ENCODE measurements around the gene ACTR3. TPM values are rescaled to one million over a fixed set of nuclear protein-coding genes. Genes with fewer than 3 reads are reported as not detected.
"Not testable (repeated sequence)": the region's sequence is repeated elsewhere in the genome, so short reads cannot be mapped to it uniquely, and the experiment has no call there.

The ACTR3 gene
- total RNA-seq: 100 to 1,000 TPM; 466 to 661 TPM

- Mint-ChIP-seq H3K36me3 (peaks cover 43% of the 10 kb centered on the region), H3K27me3 (no peaks in the 10 kb centered on the region)
These were observed at the start of gene ACTR3 for GRCh38 chr2:113889471-113890252. Gene ACTR3 (plus strand): TSS chr2:113890089. CDS start chr2:113890280, 191 bp downstream.

GRCh38 chr2:113840518-113840917 is 49.4 kb upstream of the ACTR3 start:
- H3K27ac Mint-ChIP-seq: no peak overlapping the region
- H3K27me3 Mint-ChIP-seq: no peaks in the 10 kb centered on the region

More at GRCh38 chr2:113889471-113890252, at the start of gene ACTR3:
- DNase-seq (ENCODE audit: low spot score) (peak; percentile 99), ATAC-seq (peak; percentile 90 to 94)
- Mint-ChIP-seq H3K4me3 (peak within 1 kb of the TSS; percentile 95), H3K27ac (peak within 1 kb of the TSS; percentile 95 to 98), H3K9me3 (no peaks in the 10 kb centered on the region), H3K4me1 (ENCODE audit: low read depth in 2 of 2) (peaks cover 64 to 81% of the 10 kb centered on the region in 2 donors)

DNA sequence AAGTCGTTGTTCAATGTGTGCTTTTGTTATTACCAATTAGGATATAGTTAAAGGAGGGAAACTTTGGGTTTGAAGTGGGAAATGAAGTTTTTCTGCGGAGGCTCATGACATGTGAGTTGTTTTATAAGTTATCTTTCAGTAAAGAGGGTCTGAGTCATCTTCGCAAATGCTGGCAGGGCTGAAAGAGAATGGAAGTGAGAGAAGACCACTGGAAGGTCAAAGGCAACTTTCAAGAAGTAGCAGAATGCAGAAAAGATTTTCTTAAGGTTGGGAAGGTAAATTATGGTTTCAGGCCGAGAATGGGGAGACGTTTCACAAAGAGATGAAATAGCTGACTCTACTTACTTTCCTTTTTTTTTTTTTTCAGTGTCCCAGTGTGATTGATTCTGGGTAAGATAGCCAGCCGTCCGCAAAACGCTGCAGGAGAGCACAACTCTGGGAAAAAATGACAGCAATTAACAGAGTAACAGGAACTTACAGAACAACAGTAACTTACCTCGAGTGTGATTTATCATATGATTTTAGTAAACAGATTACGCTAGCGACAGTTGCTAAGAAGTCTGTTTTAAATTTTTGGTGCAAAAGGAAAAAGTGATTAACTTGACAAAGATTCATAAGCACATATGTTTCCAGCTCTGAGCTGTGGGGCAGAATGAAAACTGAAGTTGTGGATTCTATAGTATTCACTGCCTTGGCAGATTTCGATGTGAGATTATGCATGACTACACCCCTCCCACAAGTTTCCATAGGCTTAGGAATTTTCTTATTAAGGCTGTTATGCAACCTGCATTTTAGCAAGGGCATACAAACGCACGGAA is 46.8 kb upstream of the ACTR3 start:
- no peaks in the 10 kb centered on the region for H3K27me3 Mint-ChIP-seq
- no peak for DNase-seq (ENCODE audit: low spot score)
- ATAC-seq: no peak
- no peak overlapping the region for H3K27ac Mint-ChIP-seq
- H3K9me3 Mint-ChIP-seq: no peaks in the 10 kb centered on the region
- H3K4me1 Mint-ChIP-seq (ENCODE audit: low read depth in 2 of 2): no peaks in the 10 kb centered on the region
- peaks cover 6% of the 10 kb centered on the region for H3K36me3 Mint-ChIP-seq
- H3K4me3 Mint-ChIP-seq: no peak overlapping the region

More at GRCh38 chr2:113840518-113840917, 49.4 kb upstream of the ACTR3 start:
- no peak for ATAC-seq
- Mint-ChIP-seq H3K9me3 (no peaks in the 10 kb centered on the region), H3K36me3 (no peaks in the 10 kb centered on the region), H3K4me3 (no peak overlapping the region), H3K4me1 (ENCODE audit: low read depth in 2 of 2) (no peaks in the 10 kb centered on the region)
- DNase-seq (ENCODE audit: low spot score): no peak

DNA sequence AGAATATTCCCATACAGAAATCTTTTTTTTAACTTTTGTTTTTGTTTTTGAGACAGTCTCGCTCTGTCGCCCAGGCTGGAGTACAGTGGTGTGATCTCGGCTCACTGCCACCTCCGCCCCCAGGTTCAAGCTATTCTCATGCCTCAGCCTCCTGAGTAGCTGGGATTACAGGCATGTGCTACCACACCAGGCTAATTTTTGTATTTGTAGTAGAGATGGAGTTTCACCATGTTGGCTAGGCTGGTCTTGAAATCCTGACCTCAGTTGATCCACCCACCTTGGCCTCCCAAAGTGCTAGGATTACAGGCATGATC is 46.2 kb upstream of the ACTR3 start:
- not testable (repeated sequence) for H3K9me3 Mint-ChIP-seq; H3K4me1 Mint-ChIP-seq (ENCODE audit: low read depth in 2 of 2); H3K27ac Mint-ChIP-seq; H3K4me3 Mint-ChIP-seq; ATAC-seq; H3K36me3 Mint-ChIP-seq; DNase-seq (ENCODE audit: low spot score); H3K27me3 Mint-ChIP-seq

GRCh38 chr2:113845261-113845660 is 44.6 kb upstream of the ACTR3 start:
- Mint-ChIP-seq H3K27me3 (no peaks in the 10 kb centered on the region), H3K4me1 (ENCODE audit: low read depth in 2 of 2) (no peaks in the 10 kb centered on the region)

GRCh38 chr2:113845796-113846195 is 44.1 kb upstream of the ACTR3 start:
- not testable (repeated sequence) for H3K4me1 Mint-ChIP-seq (ENCODE audit: low read depth in 2 of 2); ATAC-seq; H3K27ac Mint-ChIP-seq; DNase-seq (ENCODE audit: low spot score); H3K4me3 Mint-ChIP-seq; H3K36me3 Mint-ChIP-seq; H3K27me3 Mint-ChIP-seq; H3K9me3 Mint-ChIP-seq

More at GRCh38 chr2:113845261-113845660, 44.6 kb upstream of the ACTR3 start:
- Mint-ChIP-seq H3K9me3 (no peaks in the 10 kb centered on the region), H3K4me3 (no peak overlapping the region), H3K27ac (no peak overlapping the region), H3K36me3 (peaks cover 6% of the 10 kb centered on the region)
- no peak for ATAC-seq
- DNase-seq (ENCODE audit: low spot score): no peak

DNA sequence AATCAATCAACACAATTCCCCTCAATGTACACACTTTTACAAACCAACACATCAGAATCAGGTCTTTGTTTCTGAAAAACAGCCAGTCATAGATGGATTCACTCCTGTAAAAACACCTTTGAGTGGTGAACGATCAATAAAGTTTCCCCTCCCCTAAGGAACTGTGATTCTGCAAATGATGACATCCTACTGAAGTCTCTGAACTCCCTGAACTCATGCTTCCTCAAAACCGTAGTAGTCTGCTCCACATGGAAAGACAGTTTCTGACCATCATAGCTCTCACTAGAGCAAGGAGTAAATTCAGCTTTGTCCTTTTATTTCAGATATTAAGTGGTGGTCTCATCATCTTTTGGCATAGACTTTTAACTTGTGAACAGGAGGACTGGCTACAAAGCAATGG is 43.5 kb upstream of the ACTR3 start:
- Mint-ChIP-seq H3K4me3 (no peak overlapping the region), H3K27me3 (no peaks in the 10 kb centered on the region), H3K4me1 (ENCODE audit: low read depth in 2 of 2) (no peaks in the 10 kb centered on the region), H3K9me3 (no peaks in the 10 kb centered on the region), H3K27ac (no peak overlapping the region), H3K36me3 (peaks cover 6% of the 10 kb centered on the region)
- DNase-seq (ENCODE audit: low spot score) (no peak), ATAC-seq (no peak)

DNA sequence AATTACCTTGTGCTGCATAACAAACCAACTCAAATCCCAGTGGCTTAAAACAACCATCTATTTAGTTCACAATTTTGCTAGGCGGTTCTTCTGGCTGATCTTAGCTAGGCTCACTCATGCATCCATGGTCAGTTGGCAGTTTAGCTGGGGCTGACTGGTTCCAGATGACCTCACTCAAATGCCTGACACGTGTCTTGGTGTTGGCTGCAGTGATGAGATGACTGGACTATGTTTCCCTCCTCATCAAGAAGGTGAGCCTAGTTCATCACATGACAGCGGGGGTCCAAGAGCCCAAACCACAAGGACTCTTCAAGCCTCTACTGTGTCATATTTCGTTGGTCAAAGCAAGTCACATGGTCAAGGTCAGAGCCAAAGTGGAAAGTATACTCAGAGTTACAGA is 42.7 kb upstream of the ACTR3 start:
- Mint-ChIP-seq H3K36me3 (peaks cover 6% of the 10 kb centered on the region), H3K9me3 (no peaks in the 10 kb centered on the region), H3K4me3 (no peak overlapping the region), H3K27me3 (no peaks in the 10 kb centered on the region), H3K4me1 (ENCODE audit: low read depth in 2 of 2) (no peaks in the 10 kb centered on the region), H3K27ac (no peak overlapping the region)
- DNase-seq (ENCODE audit: low spot score) (no peak), ATAC-seq (peak in 1 of 2 donors; percentile 36)

DNA sequence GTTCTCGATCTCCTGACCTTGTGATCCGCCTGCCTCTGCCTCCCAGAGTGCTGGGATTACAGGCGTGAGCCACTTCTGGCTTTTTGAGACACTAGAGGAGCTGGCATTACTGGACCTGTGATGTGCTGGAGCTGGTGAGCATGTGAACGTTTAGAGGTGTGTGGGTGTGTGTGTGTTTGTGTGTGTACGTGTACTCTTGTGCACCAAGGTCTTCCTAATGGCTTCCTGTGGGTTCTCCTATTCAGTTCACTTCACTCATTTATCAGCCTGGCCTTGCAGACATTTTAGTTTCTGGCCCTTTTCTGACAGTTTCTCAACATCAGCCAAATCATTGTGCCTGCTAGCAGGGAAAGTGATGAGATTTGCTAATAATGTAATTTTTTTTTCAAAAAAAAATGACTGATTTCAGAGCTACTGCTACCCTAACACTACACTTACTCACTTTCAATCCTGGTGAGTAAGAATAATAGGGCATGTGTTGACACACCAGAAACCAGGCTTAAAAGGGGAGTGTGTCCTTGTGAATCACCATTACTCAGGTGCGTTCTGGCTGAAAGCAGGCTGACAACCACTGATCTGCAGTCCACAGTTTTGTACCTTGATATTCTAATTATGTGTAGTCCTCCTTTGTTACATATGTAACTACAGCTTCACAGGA is 41.0 kb upstream of the ACTR3 start:
- DNase-seq (ENCODE audit: low spot score) (no peak), ATAC-seq (peak; percentile 85 to 90)
- Mint-ChIP-seq H3K4me1 (ENCODE audit: low read depth in 2 of 2) (no peaks in the 10 kb centered on the region), H3K4me3 (no peak overlapping the region), H3K27ac (peak overlapping the region in 1 of 2 donors; percentile 26), H3K36me3 (peaks cover 6% of the 10 kb centered on the region), H3K9me3 (no peaks in the 10 kb centered on the region), H3K27me3 (no peaks in the 10 kb centered on the region)

DNA sequence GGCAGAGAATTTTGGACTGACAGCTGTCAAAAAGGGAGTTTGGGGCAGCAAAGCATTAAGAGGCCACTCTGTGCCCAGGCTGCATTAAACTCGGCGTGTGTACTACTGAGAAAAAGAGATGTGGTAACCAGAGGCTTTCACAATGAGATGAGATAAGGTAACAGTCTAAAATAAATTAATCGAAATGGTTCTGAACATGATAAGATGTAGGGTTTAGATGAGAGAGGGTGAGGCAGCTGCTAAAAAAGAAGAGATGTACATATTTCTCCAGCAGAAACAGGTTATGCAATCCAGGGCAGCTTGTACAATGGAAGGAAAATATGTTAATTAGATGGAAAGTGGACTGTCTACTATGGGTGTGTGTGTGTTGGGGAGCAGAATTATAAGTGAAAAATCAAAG is 39.2 kb upstream of the ACTR3 start:
- Mint-ChIP-seq H3K27ac (no peak overlapping the region), H3K4me3 (no peak overlapping the region), H3K36me3 (peaks cover 5% of the 10 kb centered on the region), H3K4me1 (ENCODE audit: low read depth in 2 of 2) (peaks cover 0 to 4% of the 10 kb centered on the region in 2 donors), H3K27me3 (no peaks in the 10 kb centered on the region), H3K9me3 (no peaks in the 10 kb centered on the region)
- DNase-seq (ENCODE audit: low spot score) (no peak), ATAC-seq (peak in 1 of 2 donors; percentile 26)

GRCh38 chr2:113851640-113852039 is 38.2 kb upstream of the ACTR3 start:
- ATAC-seq (no peak), DNase-seq (ENCODE audit: low spot score) (no peak)
- Mint-ChIP-seq H3K27me3 (no peaks in the 10 kb centered on the region), H3K9me3 (no peaks in the 10 kb centered on the region), H3K4me1 (ENCODE audit: low read depth in 2 of 2) (peaks cover 0 to 4% of the 10 kb centered on the region in 2 donors), H3K4me3 (no peak overlapping the region), H3K36me3 (no peaks in the 10 kb centered on the region), H3K27ac (no peak overlapping the region)

DNA sequence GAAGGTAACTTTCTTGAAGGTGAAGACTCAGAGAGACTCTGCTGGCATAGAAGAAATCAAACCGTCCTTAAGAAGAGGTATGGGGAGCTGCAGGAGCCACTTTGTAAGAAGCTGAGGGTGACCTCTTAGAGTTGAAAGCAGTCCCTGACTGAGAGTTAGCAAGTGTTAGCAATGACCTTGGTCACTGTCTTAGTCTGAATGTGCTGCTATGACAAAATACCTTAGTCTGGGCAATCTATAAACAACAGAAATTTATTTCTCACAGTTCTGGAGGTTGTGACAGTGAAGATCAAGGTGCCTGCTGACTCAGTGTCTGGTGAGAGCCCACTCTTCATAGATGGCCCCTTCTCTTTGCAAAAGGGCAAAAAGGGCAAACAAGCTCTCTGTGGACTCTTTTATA is 35.7 kb upstream of the ACTR3 start:
- no peak overlapping the region for H3K4me3 Mint-ChIP-seq
- no peaks in the 10 kb centered on the region for H3K9me3 Mint-ChIP-seq
- DNase-seq (ENCODE audit: low spot score) (no peak), ATAC-seq (no peak)
- H3K36me3 Mint-ChIP-seq: peaks cover 7% of the 10 kb centered on the region
- H3K27me3 Mint-ChIP-seq: no peaks in the 10 kb centered on the region
- peaks cover 6 to 8% of the 10 kb centered on the region in 2 donors for H3K4me1 Mint-ChIP-seq (ENCODE audit: low read depth in 2 of 2)
- H3K27ac Mint-ChIP-seq: no peak overlapping the region

DNA sequence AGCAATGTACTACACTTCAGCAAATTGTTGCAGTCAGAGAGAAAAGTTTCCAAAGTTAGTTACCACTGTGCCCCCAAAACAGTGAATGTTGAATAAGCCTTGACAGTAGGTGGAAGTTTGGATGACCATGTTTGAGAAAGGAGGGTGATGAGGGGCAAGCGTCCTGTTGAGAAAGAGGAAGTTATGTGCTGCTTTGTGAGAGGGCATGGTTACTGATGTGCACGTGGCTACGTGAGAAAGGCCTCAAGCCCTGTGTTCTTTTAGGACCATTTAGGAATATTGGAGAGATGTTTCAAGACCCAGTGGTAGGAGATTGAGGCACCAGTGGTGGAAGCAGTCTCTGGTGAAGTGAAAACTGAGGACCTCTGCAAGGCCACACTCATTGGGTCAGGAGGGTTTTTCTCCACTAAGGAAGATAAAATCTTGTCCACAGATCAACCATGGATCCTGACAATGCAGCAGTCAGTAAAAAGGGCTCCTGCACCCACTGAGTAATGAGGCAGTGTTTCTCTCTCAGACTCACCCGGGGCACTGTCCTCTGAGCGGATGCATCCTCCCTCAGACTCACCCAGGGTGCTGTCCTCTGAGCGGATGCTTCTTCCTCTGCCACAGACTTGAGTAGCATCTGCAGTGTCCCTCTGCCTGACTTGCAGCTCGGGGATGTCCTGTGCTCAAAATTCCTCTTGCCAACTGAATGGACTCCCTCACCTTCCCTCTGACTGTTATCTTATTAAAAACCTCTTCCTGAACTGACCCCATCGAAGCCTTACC is 34.7 kb upstream of the ACTR3 start:
- Mint-ChIP-seq H3K36me3 (peaks cover 7% of the 10 kb centered on the region), H3K9me3 (no peaks in the 10 kb centered on the region), H3K27me3 (no peaks in the 10 kb centered on the region), H3K27ac (peak overlapping the region in 1 of 2 donors; percentile 3), H3K4me3 (no peak overlapping the region), H3K4me1 (ENCODE audit: low read depth in 2 of 2) (peaks cover 6 to 8% of the 10 kb centered on the region in 2 donors)
- ATAC-seq (peak in 1 of 2 donors; percentile 44), DNase-seq (ENCODE audit: low spot score) (no peak)

All from natural killer cell treated with Interleukin-12 subunit alpha and Interleukin-12 subunit beta and Interleukin-15 and Interleukin-18, amount 100 ng/mL, for 72 hours (primary cell).